HG02642 (cell line): ENCODE data around the gene PGAM1.
"Not testable (repeated sequence)": the region's sequence is repeated elsewhere in the genome, so short reads cannot be mapped to it uniquely, and the experiment has no call there.

ENCODE experiments used
- ATAC-seq: cut with Tn5 transposase; IDR thresholded peaks from one replicate; pipeline ENCODE4 v1.9.1; 2021; ENCODE audit warnings: mild to moderate bottlenecking; ENCODE audit not compliant: unreplicated experiment, poor library complexity

The PGAM1 gene

DNA sequence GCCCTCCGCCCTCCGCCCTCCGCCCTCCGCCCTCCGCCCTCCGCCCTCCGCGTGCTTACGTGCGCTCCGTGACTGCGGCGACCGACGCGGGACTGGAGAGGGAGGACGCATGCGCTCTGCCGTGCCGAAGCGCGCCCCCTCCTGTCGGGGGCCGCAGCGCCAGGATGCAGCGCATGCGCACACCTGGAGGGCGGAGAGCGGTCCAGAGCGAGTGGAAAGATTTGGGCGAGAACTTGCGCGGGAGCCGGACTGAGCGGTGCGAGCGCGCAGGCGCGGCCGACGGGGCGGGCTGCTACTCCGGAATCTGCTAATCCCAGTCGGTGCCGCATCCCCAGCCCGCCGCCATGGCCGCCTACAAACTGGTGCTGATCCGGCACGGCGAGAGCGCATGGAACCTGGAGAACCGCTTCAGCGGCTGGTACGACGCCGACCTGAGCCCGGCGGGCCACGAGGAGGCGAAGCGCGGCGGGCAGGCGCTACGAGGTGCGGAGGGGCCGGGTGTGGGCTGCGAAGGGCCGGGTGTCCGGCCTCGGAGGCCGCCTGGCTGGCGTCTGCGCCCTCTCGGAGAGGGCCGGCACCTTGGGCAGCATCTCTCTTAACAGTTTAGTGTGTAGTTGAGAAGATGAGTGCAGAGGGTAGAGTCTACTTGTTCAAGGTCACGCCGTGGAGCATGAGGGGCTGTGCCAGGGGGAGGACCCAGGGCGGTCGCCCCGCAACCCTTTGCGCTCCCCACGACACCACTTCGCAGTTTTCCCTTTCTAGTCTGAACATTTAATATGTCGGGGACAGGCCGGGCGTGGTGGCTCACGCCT lies at the start of gene PGAM1:
Gene PGAM1, plus strand, starts transcription at position 228 of the 812 bp plus-strand sequence. Its CDS starts 117 bp downstream, at position 345.
- ATAC-seq = peak; percentile 89

DNA sequence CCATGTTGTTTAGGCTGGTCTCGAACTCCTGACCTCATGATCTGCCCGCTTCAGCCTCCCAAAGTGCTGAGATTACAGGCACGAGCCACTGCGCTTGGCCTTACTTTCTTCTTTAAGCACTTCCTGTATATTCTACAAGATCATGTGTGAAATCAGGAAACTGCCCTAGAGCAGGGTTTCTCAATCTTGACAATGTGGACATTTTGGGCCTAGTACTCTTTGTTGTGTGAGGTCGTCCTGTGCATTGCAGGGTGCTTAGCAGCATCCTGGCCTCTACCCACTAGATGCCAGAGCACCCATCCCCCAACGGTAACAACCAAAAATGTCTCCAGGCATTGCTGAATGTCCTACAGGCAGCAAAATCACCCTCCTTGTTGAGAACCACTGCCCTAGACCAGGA lies 49.6 kb upstream of the PGAM1 start:
- ATAC-seq = no peak

DNA sequence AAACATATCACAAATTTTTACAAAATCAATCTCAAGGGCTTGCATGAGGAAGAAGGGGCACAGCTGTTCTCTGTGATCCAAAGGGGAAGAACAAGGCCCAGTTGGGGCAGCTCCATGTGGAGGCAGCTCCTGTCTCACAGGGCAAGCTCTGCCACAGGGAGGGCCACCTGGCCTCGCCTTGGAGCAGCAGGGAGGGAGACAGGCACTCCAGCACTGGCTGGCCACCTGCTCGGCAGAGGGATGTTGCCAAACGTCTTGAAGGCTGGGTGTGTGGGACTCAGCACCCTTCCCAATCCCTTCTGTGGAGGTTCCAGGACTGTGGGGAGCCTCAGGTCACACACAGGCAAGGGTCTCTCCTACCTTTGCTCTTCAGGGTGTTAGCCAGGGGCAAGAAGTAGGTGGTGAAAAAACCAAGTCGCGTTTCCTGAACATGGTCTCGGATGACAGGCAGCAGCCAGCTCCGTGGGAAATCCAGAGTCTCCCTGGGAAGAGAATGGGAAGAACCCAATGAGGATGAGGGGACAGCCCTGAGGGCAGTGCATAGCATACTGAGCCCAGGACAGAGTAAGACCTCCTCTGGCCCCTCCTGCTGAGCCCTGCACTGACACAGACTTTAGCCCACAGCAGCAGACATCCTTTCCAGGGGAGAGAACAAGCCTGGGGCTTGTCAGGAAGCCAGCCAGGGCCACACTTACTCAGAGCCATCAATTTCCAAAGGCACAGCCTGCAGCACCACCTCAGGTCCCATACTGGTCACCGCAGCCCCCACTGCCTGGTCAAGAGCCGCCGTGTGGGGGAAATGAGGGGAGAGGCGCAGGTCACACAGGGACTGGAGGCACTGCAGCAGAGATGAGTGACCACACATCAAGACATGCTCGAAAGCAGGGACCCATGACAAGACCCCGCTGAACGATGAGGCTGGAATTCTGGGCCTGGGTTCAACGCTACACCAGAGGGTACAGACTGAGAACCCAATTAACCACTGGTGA lies 46.8 kb upstream of the PGAM1 start:
- no peak for ATAC-seq

DNA sequence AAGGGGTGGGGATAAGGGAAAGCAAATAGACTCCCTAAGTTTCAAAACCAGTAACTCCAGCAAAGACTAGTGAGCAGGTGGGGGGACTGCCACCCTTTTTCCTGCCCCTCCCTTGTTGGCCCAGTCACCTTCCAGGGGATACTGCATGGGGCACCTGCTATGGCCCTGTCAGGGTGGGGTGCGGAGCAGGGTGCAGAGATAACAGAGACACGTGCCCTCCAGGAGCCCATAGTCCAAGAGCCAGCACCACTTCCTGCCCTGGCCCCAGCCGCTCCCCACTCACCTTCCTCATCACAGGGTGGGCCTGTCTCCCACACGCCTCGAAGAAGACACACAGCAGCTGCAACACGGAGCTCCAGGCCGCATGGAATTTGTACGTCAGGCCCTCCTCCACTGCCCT lies 45.5 kb upstream of the PGAM1 start:
- ATAC-seq = no peak

DNA sequence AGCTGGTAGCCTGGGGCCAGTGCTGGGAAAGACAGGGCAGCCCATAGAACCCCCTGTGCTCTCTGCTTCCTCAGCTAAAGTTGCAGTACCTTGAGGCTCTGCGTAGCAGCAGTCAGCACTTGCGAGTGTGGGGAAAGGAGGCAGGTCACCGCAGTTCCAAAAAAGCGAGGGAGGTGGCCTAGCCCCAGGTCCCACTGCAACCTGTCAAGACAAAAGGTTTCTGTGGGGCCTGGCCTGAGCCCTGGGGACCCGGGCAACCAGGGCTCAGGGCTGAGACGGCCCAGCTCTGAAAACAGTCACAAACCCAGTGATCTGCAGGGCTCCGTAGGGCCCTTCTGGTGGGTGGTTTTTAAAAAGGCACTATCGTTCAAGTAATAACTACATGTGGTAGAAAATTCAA lies 44.4 kb upstream of the PGAM1 start:
- no peak for ATAC-seq

DNA sequence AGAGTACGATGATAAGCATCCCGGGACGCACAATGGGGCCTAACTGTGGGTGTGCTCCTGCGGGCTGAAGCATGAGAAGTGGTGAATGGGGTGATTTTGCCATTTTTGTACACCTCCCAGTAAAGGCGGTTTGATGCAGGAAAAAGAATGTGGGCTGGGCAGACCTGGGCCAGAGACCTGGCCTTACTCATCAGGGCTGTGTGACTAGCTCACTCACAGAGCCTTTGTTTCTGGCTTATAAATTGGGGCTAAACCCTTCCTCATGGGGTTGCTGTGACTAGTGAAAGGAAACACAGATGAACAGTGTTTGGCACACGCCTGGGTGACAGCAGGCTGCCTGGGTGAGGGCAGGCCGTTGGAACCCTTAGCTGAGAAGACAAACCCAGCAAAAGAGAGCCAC lies 42.8 kb upstream of the PGAM1 start:
- ATAC-seq = no peak

DNA sequence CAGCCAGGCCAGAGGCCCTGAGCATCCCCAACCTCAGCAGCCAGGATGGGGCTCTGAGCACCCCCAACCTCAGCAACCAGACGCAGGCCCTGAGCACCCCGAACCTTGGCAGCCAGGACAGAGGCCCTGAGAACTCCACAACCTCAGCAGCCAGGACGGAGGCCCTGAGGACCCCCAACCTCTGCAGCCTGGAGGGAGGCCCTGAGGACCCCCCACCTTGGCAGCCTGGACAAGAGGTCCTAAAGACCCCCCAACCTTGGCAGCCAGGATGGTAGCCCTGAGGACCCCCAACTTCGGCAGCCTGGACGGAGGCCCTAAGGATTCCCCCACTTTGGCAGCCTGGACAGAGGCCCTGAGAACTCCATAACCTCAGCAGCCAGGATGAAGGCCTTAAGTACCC lies 41.8 kb upstream of the PGAM1 start:
- no peak for ATAC-seq

DNA sequence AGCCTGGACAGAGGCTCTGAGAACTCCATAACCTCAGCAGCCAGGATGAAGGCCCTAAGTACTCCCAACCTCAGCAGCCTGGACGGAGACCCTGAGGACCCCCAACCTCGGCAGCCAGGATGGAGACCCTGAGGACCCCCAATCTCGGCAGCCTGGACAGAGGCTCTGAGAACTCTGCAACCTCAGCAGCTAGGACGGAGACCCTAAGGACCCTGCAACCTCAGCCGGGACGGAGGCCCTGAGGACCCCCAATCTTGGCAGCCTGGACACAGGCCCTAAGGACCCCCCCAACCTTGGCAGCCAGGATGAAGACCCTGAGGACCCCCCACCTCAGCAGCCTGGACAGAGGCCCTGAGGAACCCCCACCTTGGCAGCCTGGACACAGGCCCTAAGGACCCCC lies 41.4 kb upstream of the PGAM1 start:
- ATAC-seq = no peak

DNA sequence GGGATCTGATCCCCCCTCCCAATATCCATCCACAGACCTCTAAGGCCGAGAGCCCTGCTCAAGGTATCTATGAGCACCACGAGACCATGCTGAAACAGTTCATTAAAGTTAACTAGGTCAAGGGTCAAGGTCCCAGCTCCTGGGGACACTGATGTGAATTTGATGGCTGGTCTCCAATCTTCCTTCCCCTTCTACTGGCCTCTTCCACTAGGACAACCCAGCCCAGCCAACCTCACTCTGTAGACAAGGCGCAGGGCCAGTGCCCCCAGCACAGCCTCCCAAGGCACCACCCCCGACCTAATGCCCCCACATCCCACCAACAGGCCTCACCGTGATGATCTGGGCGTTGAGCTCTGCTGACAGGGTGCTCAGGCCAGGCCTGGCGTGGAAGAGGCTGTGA lies 40.4 kb upstream of the PGAM1 start:
- no peak for ATAC-seq

DNA sequence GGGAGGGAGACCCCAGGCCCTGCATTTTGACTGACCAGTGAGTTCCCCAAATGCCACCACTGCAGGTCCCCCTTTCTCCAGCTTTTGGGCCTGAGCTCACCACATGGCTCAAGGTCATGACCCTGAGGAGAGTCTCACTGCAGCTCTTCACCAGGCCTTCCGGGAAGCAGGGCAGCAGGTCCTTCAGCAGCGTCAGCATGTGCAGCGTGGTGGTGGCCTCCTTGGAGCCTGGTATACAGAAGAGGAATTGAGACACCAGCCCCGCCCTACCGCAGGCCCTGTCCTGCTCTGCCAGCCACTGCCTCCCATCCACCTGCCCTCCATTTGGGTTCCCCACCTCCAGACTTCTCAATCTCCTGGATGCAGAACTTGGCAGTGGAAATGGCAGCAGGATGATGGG lies 37.8 kb upstream of the PGAM1 start:
- no peak for ATAC-seq

DNA sequence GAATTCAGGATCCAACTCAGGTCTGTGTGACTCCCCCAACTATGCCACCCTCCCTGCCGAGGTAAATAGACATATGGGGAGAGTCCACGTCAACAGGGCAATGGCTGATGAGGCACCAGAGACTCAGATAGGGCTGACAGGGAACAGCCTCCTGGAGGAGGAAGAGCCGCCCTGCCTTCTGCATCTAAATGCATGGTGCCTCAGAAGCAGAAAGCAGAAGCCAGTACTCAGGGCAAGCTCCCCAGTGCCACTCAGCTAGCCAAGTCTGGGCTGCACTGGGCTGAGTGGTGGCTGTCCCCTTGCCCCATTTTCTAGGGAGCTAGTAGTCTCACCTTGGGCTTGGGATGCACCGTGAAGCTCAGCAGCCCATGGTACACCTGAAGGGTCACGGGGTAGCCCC lies 35.9 kb upstream of the PGAM1 start:
- no peak for ATAC-seq

DNA sequence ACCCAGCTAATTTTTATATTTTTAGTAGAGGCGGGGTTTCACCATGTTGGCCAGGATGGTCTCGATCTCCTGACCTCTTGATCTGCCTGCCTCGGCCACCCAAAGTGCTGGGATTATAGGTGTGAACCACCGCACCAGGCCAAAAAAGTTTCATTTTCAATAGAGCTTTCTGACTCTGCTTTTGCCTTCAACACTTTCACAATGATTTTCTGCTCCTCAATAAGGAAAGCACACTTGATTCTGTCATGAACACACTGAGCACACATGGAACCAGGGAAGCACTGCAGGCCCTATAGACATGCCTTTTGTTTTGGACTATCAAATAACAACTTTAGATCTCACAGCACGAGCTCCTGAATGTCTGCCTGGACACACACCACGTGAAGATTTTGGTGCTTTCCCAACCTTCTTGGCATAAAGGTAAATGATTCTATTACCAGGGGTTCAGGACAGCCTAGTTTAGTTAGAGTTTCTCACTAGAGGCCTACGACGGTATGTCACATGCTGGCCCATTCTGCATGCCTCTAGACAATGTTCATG lies 32.9 kb upstream of the PGAM1 start:
- no peak for ATAC-seq

DNA sequence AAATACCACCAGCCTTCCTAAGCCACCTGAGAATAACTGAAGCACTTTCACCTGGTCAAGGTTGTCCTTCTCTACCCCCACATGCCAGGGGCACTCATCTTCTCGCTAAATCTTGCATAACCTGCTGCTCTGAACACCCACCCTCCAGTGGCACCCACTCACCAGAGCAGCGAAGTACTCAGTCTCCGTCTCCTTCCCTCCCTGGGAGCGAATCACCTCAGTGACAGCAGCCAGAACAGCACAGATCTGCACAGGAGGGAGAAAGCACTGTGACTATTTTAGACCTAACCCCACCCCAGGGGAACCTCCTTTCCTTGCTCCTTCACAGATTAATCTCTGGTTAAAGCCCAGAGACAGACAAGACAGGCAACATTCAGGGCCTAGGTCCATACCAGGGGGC lies 29.9 kb upstream of the PGAM1 start:
- ATAC-seq = no peak

DNA sequence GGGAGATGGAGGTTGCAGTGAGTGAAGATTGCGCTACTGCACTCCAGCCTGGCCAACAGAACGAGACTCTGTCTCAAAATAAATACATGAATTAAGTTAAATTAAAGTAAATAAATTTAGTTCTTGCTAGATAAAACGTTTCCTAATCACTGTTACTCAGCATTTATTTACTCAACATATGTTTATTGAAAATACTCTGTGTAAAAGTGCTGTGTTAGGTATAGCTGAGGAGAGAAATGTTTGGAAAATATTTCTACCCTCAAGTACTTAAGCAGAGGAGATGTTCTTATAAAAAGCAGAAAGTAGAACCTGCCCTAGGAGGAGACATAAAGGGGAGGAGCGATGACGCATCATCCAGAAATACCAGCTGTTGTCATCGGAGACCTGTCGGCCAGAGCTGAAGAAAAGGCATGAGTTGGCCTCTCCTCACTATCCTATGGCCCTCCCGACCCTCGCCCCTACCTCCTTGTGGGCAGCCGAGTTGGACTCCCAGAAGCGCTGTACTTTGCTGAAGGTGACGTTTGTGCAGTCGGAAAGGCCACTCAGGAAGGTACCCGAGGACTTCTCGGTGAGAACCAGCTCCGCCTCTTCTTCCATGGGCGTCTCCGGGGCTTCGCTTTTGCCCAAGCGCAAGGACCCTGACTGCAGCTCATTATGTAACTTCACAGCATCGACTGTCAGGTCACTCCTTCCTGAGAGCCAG lies 26.0 kb upstream of the PGAM1 start:
- ATAC-seq = no peak

DNA sequence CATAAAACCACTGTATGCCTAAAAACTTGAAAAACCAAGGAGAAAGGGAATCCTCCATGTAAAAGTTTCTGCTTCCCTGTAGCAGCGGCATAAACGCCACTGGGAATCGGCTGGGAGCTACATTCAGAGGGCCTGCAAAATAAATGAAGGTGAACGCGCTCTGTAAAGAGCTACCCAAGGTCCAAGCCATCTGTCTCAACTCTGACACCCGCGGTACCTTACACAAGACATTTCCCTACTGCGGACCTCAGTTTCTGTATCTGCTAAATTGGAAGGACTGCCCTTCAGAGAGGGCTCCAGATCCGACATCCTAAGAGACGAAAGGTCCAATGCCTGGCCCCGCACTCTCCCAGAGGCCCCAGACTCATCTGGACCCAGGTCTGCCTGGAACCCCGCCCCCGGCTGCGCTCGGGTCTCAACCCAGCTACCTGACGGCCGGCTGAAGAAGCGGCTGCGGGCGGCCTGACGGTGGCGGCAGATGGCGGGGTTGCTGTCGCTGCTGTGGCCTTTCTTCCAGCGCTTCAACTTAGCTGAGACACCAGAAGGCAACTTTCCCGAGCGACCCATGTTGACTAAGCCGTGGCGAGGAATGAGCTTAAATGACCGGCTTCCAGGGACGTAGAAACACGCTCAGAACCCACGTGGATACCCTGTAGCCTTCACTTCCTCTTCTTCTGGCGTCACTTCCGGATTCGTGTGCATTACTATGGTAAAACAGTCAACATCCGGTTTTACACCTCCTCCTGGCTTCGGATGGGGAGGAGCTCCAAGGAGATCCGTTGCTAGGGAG lies 25.1 kb upstream of the PGAM1 start, which contains the start of gene RRP12:
Gene RRP12, minus strand, starts transcription at position 676 of the 790 bp plus-strand sequence. Its CDS starts 109 bp downstream, at position 567.
- peak; percentile 98 for ATAC-seq

DNA sequence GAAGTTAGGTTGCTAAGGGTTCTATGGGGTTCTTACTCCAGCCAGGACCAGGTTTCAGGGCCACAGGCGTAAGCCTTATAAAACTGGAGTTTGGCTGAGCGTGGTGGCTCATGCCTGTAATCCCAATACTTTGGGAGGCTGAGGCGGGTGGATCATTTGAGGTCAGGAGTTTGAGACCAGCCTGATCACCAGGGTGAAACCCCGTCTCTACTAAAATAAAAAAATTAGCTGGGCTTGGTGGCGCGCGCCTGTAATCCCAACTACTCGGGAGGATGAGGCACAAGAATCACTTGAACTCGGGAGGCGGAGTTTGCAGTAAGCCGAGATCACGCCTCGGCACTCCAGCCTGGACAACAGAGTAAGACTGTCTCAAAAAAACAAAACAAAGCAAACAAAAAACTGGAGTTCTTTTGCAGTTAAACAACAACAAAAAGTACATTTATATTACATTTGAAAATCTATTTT lies 24.5 kb upstream of the PGAM1 start:
- no peak for ATAC-seq

DNA sequence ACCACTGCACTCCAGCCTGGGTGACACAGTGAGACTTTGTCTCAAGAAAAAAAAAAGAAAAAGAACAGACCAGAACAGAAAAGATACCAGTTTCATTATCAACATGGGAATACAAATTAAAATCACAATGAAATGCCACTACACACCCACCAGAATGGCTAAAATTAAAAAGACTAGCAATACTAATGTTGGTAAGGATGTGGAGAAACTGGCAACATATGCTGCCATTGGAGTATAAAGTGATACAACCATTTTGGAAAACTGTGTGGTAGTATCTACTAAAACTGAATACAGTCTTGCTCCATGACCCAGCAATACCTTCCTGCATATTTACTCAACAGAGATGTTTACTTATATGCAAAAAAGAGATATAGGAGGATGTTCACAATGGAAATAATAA lies 21.9 kb upstream of the PGAM1 start:
- no peak for ATAC-seq

DNA sequence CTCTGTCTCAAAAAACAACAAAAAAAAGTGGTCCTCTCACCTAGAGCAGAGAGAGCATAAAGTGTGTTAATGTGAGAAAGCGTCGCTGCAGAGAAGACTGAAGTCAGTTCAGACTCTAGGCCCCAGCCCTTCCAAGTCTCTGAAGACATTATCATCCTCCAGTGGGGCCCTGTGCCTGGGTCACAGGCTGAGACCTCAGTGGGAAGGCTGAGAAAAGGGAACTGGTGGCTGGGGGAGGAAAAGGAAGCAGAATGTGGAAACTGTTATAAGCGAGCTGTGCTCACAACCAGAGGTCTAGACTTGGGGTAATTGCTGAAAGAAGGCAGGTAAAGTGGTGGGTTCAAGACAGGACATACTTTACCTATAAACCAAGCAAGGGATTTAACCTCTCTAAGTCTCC lies 19.9 kb upstream of the PGAM1 start:
- no peak for ATAC-seq

DNA sequence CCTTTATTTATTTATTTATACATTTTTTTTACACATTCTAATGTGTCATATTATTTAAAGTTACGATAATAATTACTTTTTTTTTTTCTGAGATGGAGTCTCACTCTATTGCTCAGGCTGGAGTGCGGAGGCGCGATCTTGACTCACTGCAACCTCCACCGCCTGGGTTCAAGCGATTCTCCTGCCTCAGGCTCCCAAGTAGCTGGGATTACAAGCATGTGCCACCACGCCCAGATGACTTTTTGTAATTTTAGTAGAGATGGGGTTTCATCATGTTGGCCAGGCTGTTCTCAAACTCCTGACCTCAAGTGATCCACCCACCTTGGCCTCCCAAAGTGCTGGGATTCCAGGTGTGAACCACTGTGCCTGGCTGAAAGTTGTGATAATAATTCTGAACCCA lies 19.5 kb upstream of the PGAM1 start:
- ATAC-seq = not testable (repeated sequence)
